Neural cell (in vitro differentiated cells): ENCODE results near the gene GABRQ.

Experiments used
- EZH2 ChIP-seq: fragments of 200-600, 300-800 bp; shearing (Covaris generic), sonication (generic); IDR thresholded peaks from 2 replicates; pipeline ENCODE4 v1.6.1; 2014; ENCODE audit warnings: antibody characterized with exemption, low read length, borderline replicate concordance, mild to moderate bottlenecking; ENCODE audit not compliant: insufficient read depth, poor library complexity, severe bottlenecking
- MXI1 ChIP-seq: fragments of 450-650 bp; conservative IDR thresholded peaks from 2 replicates; pipeline ENCODE4 v1.6.1; 2014; ENCODE audit warnings: antibody characterized with exemption, mild to moderate bottlenecking; ENCODE audit not compliant: poor library complexity, severe bottlenecking
- TF ChIP-seq, protein P1 (sequence below): fragments of 450-650 bp; IDR thresholded peaks from 2 replicates; pipeline ENCODE4 v1.5.1; 2014; ENCODE audit warnings: antibody characterized with exemption, mild to moderate bottlenecking, moderate library complexity; ENCODE audit not compliant: poor library complexity, severe bottlenecking

DNA sequence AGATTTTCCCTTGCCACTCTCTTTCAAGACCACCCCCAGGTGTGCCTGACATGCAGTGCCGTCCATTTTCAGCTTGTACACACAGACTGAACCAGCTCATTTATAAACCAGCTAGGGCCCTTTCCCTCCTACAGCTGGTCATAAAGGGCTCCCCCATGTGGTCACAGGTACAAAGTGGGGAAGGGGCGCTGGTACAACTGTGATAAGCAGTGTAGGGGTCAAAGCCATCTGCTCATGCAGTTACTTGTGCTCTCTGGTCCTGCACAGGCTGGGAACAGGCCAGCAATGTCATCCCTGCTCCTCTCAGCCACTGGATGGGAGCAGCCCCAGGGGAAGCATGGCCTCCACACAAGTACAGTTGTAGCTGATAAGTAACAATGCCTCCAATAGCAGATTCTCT, 20.6 kb downstream of the GABRQ start:
- no peak for TF ChIP-seq EZH2
- TF ChIP-seq, protein P1, sequence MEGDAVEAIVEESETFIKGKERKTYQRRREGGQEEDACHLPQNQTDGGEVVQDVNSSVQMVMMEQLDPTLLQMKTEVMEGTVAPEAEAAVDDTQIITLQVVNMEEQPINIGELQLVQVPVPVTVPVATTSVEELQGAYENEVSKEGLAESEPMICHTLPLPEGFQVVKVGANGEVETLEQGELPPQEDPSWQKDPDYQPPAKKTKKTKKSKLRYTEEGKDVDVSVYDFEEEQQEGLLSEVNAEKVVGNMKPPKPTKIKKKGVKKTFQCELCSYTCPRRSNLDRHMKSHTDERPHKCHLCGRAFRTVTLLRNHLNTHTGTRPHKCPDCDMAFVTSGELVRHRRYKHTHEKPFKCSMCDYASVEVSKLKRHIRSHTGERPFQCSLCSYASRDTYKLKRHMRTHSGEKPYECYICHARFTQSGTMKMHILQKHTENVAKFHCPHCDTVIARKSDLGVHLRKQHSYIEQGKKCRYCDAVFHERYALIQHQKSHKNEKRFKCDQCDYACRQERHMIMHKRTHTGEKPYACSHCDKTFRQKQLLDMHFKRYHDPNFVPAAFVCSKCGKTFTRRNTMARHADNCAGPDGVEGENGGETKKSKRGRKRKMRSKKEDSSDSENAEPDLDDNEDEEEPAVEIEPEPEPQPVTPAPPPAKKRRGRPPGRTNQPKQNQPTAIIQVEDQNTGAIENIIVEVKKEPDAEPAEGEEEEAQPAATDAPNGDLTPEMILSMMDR = no peak
- TF ChIP-seq MXI1 = no peak
